ENCODE data around the gene FOXP1.

The FOXP1 gene

GRCh38 chr3:70952033-70952747, 631.3 kb downstream of the FOXP1 start:
- FAIRE-seq, result no peak
- DNase-seq (ENCODE audit: low spot score), result no peak

- no peak for DNase-seq (ENCODE audit: low spot score)
- no peak for FAIRE-seq
These were observed 632.2 kb downstream of the FOXP1 start for GRCh38 chr3:70951316-70951715.

DNA sequence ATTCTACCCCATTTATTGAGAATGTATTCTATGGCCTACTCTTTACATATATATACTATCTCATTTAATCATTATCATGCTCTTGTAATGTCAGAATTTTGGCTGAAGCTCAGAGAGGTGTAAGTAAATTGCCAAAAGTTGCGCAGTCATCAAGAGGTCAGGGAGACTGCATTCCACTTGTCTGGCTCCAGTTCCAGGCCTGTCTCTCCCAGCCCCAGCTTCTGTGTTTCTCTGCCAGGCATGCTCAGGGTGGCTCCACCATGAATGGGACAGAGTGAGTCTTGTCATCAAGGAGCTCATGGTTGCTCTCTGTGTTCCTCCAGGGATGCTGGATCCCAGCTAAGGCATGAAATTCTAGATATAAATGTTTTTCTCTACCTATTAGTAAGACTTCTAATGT, 635.9 kb downstream of the FOXP1 start:
- DNase-seq (ENCODE audit: low spot score), result no peak
- FAIRE-seq, result no peak

GRCh38 chr3:70943886-70944285, 639.6 kb downstream of the FOXP1 start:
- FAIRE-seq (no peak), DNase-seq (ENCODE audit: low spot score) (no peak)

DNA sequence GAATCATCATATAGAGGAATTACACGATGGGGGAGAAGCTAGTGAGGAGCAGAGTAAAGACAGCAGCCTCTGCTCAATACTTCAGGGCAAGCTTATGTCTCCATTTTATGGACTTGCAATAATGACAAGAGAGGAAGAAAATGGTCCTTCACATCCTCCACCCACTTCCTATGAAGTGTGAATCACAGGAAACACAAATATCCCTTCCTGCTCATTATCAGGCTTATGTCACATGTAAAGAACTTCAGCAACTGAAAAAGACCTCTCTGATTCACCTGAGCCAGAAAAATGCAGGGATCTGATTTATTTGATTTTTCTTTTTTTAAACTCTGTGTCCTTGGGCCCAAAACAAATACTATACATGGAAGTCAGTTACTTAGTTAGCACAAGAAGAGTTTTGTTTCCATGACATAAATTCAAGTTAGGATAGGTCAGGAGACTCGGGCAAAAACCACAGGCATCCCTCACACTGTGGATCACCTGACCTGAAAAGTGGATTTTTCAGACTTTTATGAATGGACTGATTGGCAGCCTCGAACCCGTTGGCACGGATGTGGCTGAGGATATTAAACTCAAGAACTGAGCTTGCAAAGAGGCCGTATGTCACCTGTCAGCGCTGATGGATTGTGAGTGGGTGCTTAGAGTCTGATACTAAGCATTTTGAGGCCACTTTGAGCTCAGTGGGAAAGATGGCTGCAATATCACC, 650.3 kb downstream of the FOXP1 start:
- DNase-seq (ENCODE audit: low spot score), result peak; percentile 11
- FAIRE-seq, result no peak

DNA sequence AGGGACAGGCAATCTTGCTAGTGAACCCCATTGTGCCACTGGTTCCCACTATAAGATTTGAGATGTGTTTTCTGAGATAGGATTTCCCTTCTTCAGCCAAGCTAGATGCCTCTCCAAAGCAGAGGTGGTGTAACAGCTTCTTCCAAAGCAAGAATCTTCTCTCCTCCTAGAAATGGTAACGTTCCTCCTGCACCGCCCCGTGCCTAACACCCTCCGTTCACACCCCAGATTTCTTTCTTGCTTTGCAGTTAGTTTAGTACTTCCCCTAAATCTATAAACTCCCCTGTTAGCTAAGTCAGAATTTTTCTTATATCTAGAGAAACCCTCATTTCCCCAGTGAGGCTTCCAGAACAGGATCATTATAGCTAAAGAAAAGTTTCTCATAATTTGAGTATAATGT, 653.5 kb downstream of the FOXP1 start:
- no peak for FAIRE-seq
- no peak for DNase-seq (ENCODE audit: low spot score)

DNA sequence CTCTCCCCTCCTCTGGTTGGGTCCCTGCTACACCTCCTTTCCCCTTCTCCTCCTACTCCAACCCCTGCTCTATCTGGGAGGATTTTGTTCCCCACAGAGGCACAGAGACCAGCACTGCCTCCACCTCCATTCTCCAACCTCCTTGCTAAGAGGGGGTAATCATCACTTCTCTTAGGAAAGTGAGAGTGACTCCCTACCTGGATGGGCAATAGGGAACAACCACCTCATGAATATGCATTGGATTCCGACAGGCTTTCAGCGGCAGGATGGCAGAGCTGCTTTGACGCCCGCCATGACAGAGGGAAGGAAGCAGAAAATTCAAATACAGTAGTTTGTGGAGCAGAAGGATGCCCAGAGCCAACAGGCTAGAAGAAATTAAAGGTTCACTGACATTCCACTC, 656.3 kb downstream of the FOXP1 start:
- FAIRE-seq (no peak), DNase-seq (ENCODE audit: low spot score) (no peak)

DNA sequence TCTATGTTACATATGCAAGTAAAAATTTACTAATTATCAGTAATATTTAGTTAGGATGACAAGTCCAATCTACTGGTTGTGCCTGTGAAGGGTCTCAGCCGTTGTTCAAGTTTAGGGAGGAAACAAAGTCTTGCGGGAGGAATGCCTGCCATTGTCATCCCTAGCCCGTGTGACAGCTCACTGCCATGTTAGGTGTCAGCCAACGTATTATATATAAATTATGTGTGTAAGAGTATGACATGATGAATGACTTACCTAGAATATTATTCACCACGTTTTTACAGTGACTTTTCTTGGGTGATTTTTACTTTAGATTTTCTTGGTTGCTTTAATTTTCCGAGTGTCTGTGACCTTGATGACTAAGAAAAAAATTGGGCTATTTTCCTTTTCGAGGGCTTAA, 656.7 kb downstream of the FOXP1 start:
- FAIRE-seq (no peak), DNase-seq (ENCODE audit: low spot score) (no peak)

DNA sequence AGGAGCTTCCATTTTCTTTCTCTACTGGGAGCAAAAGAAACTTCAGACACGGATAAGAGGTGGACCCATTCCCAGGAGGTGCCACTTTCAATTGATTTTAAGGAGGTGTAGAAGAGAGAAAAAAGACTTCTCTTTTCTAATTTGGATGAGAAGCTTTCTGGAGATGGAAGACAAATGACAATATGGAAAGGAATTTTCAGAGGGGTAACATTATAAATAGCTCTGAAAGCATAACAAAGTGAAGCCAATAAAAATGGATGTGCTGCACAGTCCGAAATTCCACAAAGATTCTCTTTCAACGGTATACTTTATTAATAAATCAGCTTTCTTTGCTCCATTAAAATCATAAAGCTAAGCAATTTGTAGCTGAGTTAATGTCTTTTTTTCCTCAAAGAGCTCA, 663.9 kb downstream of the FOXP1 start:
- DNase-seq (ENCODE audit: low spot score), result no peak
- FAIRE-seq, result no peak

DNA sequence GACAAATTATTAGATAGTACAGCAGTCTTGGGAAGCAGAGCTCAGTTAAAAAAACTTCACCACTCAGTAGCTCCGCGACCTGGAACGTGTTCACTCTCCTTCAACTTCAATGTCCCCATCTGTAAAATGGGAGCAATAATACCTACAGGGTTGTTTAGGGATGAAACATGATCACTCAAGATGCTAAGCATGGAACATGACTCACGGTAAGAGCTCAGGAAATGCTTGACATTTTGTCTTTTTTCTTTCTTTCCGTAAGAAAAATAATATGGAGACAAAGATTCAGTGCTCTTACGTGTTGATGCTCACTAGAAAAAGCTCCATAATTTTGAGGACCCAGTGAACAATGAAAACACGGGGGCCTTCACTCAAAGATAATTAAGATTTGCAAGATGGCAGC, 664.4 kb downstream of the FOXP1 start:
- FAIRE-seq (no peak), DNase-seq (ENCODE audit: low spot score) (no peak)

DNA sequence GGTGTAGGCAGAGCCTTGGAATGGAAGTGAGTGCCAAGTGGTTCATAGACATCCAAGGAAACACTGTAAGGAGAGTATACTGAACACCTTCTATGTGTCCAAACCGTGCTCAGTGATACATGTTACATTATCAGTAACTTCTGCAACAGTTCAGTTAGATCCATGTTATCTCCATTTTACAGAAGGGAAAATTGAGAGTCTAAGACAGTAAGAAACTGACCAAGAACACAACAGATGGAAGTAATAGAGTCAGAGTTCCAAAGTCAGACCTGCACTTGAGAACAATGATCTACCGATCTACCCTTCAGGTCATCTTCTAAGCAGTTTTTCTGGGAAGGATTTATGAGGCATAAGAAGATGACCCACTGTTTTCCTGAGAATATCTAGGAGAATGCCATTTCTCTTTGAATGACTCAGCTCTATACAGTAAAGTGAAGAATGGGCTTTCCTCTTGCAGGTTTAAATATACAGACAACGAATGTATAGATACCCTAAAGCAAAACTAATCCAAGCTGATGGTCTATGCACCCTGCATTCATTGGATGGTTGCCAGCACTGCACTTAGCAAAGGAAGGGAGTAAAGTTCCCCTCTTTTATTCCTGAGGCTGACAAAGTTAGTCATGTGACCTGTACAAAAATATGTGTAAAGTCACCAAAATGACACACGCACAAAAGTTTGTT, 667.0 kb downstream of the FOXP1 start:
- no peak for DNase-seq (ENCODE audit: low spot score)
- no peak for FAIRE-seq

- FAIRE-seq (no peak), DNase-seq (ENCODE audit: low spot score) (no peak)
These were observed 668.7 kb downstream of the FOXP1 start for GRCh38 chr3:70914862-70915261.

- DNase-seq (ENCODE audit: low spot score), result no peak
- no peak for FAIRE-seq
These were observed 671.8 kb downstream of the FOXP1 start for GRCh38 chr3:70911719-70912118.

- FAIRE-seq (no peak), DNase-seq (ENCODE audit: low spot score) (no peak)
These were observed 678.0 kb downstream of the FOXP1 start for GRCh38 chr3:70905491-70905890.

Data from RCC 7860 (cell line).